VCaP (cell line): ENCODE results near the gene ANGPT4.
"Not testable (repeated sequence)": the region's sequence is repeated elsewhere in the genome, so short reads cannot be mapped to it uniquely, and the experiment has no call there.

Experiments
- H3K27ac ChIP-seq: fragments of 450-650 bp; 2 replicates; pipeline ENCODE4 v1.5.1; 2017
- CTCF ChIP-seq: fragments of 450-650 bp; conservative IDR thresholded peaks from 2 replicates; pipeline ENCODE4 v1.5.1; 2017; ENCODE audit warnings: mild to moderate bottlenecking, moderate library complexity

The ANGPT4 gene

GRCh38 chr20:828987-829386 lies 87.1 kb downstream of the ANGPT4 start:
- TF ChIP-seq CTCF, result no peak
- no peak overlapping the region for H3K27ac ChIP-seq

GRCh38 chr20:827981-828380 lies 88.2 kb downstream of the ANGPT4 start:
- H3K27ac ChIP-seq, result not testable (repeated sequence)

- TF ChIP-seq CTCF, result no peak
- no peak overlapping the region for H3K27ac ChIP-seq
These were observed 89.3 kb downstream of the ANGPT4 start for GRCh38 chr20:826695-827323.

- no peak for TF ChIP-seq CTCF
- no peak overlapping the region for H3K27ac ChIP-seq
These were observed 90.3 kb downstream of the ANGPT4 start for GRCh38 chr20:825710-826421.

GRCh38 chr20:824916-825315 lies 91.2 kb downstream of the ANGPT4 start:
- no peak for TF ChIP-seq CTCF
- no peak overlapping the region for H3K27ac ChIP-seq

- TF ChIP-seq CTCF, result no peak
- H3K27ac ChIP-seq, result no peak overlapping the region
These were observed 91.6 kb downstream of the ANGPT4 start for GRCh38 chr20:824490-824889.

GRCh38 chr20:823574-823902 lies 92.6 kb downstream of the ANGPT4 start:
- no peak overlapping the region for H3K27ac ChIP-seq
- TF ChIP-seq CTCF, result no peak
